Measurements from ENCODE around the gene NXPE1. TPM values are rescaled to one million over a fixed set of nuclear protein-coding genes. Genes with fewer than 3 reads are reported as not detected.

The NXPE1 gene
- total and polyA plus RNA-seq, 8 donors = 176 TPM; not detected in 7

DNA sequence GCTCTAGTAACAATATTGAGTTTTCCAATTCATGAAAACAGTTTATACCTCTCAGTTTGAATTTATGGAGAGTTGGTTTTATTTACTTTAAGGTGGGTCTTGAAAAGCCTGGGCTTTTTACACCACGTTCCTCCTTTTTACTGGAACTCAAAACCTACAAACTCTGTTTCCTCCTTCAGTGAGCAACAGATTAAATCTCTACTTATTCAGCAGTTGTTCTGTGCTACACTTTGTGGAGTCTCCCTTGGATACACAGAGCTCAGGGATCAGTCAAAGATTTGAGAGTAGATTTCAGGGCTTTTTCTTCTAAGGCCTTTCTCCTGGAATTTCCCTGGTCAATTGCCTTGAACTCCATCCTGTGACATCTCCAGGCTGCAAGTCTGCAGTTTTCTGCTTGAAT is 3.5 kb downstream of the NXPE1 start:
- H3K27ac ChIP-seq = no peak overlapping the region
- no peaks in the 10 kb centered on the region for H3K4me1 ChIP-seq
- intact Hi-C loops (cut with DNase I; ENCODE audit: low total_unique reads) = no loop called here
- no peaks in the 10 kb centered on the region for H3K27me3 ChIP-seq
- no peak overlapping the region for H3K4me3 ChIP-seq
- no peaks in the 10 kb centered on the region for H3K36me3 ChIP-seq
- 31 to 38% (median 33%) methylated on average over 1 of the region's 1 CpG for WGBS, 5 donors
- no peaks in the 10 kb centered on the region for H3K9me3 ChIP-seq
- DNase-seq = no peak
- TF ChIP-seq POLR2A (IDR thresholded peaks at IDR 0.05) = no peak
- TF ChIP-seq POLR2AphosphoS5 (IDR thresholded peaks at IDR 0.05) = no peak
- no peak for TF ChIP-seq EP300 (IDR thresholded peaks at IDR 0.05)
- TF ChIP-seq, protein P1, sequence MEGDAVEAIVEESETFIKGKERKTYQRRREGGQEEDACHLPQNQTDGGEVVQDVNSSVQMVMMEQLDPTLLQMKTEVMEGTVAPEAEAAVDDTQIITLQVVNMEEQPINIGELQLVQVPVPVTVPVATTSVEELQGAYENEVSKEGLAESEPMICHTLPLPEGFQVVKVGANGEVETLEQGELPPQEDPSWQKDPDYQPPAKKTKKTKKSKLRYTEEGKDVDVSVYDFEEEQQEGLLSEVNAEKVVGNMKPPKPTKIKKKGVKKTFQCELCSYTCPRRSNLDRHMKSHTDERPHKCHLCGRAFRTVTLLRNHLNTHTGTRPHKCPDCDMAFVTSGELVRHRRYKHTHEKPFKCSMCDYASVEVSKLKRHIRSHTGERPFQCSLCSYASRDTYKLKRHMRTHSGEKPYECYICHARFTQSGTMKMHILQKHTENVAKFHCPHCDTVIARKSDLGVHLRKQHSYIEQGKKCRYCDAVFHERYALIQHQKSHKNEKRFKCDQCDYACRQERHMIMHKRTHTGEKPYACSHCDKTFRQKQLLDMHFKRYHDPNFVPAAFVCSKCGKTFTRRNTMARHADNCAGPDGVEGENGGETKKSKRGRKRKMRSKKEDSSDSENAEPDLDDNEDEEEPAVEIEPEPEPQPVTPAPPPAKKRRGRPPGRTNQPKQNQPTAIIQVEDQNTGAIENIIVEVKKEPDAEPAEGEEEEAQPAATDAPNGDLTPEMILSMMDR (IDR thresholded peaks at IDR 0.05) = no peak

DNA sequence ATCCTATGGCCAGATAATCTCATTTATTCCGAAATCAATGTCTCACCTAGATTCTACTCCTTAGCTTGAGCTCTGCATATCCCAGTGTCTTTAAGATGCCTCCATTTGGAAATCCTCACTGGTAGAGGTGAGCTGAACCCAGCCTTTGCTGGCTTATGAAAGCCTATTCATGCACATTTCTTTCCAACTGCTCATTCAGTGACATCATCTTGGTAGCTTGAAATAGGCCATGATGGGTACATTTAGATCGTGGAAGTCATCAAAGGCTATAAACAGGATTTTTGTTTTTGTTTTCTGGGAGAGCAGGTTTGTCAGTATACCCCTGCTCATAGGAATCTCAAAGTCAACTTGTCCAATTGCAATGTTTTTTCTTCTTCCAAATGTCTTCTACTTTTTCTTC is 6.0 kb downstream of the NXPE1 start:
- no peak overlapping the region for H3K27ac ChIP-seq
- WGBS, 5 donors = 73 to 89% (median 84%) methylated on average over 2 of the region's 2 CpGs
- no peak overlapping the region for H3K4me3 ChIP-seq
- TF ChIP-seq, protein P1 (IDR thresholded peaks at IDR 0.05) = no peak
- TF ChIP-seq POLR2A (IDR thresholded peaks at IDR 0.05) (no peak), EP300 (IDR thresholded peaks at IDR 0.05) (no peak), POLR2AphosphoS5 (IDR thresholded peaks at IDR 0.05) (no peak)
- no peaks in the 10 kb centered on the region for H3K4me1 ChIP-seq
- DNase-seq = no peak
- no peaks in the 10 kb centered on the region for H3K9me3 ChIP-seq
- no peaks in the 10 kb centered on the region for H3K27me3 ChIP-seq
- no peaks in the 10 kb centered on the region for H3K36me3 ChIP-seq
- intact Hi-C loops (cut with DNase I; ENCODE audit: low total_unique reads) = no loop called here

DNA sequence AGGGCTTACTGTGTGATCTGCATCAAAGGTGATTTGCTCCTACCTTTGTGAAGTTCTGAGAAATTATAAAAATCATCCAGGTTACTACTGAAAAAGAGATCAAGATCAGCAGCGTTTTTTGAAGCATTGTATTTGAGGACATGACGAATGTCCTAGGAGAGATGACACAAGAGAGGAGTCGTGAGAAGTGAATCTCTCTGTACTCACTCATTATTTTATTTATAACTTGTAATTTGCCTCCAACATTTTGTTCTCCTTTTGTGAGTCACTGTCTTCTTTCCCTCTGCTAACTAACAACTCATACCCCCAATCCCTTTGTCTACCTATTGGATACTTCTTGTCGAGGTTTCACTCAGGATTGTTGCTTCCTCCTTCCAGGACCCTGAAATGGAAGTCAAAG is 8.6 kb downstream of the NXPE1 start:
- TF ChIP-seq EP300 (IDR thresholded peaks at IDR 0.05) = no peak
- TF ChIP-seq, protein P1 (IDR thresholded peaks at IDR 0.05) = no peak
- no peak for TF ChIP-seq POLR2AphosphoS5 (IDR thresholded peaks at IDR 0.05)
- TF ChIP-seq POLR2A (IDR thresholded peaks at IDR 0.05) = no peak
- H3K9me3 ChIP-seq = no peaks in the 10 kb centered on the region
- no peaks in the 10 kb centered on the region for H3K27me3 ChIP-seq
- no peaks in the 10 kb centered on the region for H3K4me1 ChIP-seq
- H3K36me3 ChIP-seq = no peaks in the 10 kb centered on the region
- intact Hi-C loops (cut with DNase I; ENCODE audit: low total_unique reads) = no loop called here
- WGBS, 5 donors = 81 to 89% (median 83%) methylated on average over 4 of the region's 4 CpGs
- no peak overlapping the region for H3K4me3 ChIP-seq
- no peak overlapping the region for H3K27ac ChIP-seq
- DNase-seq = no peak

DNA sequence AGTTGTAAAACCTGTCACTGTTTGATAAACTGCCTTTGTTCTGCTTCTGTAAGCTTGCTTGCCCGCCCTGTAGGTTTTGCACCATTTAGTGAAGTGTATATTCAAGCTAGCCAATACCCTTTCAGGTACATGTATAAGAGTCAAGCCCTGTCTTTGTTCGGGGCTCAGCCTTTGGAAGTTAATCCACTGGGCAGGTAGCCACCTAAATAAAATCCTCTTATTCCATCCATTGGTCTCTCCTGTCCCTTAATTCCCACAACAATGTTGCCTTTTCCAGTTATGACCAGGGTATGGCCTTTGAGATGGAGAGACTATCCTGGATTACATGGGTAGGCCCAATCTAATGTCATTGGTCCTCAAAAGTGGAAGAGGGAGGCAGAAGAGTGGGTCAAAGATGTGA is 34.0 kb downstream of the NXPE1 start:
- H3K9me3 ChIP-seq = peaks cover 8 to 22% (median 12%) of the 10 kb centered on the region in 4 donors
- no peaks in the 10 kb centered on the region for H3K4me1 ChIP-seq
- no peak overlapping the region for H3K4me3 ChIP-seq
- no peak for TF ChIP-seq POLR2A (IDR thresholded peaks at IDR 0.05)
- no peak for TF ChIP-seq EP300 (IDR thresholded peaks at IDR 0.05)
- TF ChIP-seq POLR2AphosphoS5 (IDR thresholded peaks at IDR 0.05) = no peak
- TF ChIP-seq, protein P1 (IDR thresholded peaks at IDR 0.05) = no peak
- WGBS, 5 donors = 70 to 86% (median 79%) methylated on average over 2 of the region's 2 CpGs
- H3K36me3 ChIP-seq = peaks cover 0 to 8% (median 0%) of the 10 kb centered on the region in 4 donors
- DNase-seq = no peak
- no peak overlapping the region for H3K27ac ChIP-seq
- H3K27me3 ChIP-seq = no peaks in the 10 kb centered on the region
- intact Hi-C loops (cut with DNase I; ENCODE audit: low total_unique reads) = no loop called here
